Endothelial cell of umbilical vein (primary cell): Measurements from ENCODE around the gene DRC1.

Experiments
- EZH2 ChIP-seq: IDR thresholded peaks from 2 replicates; pipeline ENCODE4 v1.6.1; 2012; ENCODE audit warnings: borderline replicate concordance, low read depth, mild to moderate bottlenecking, moderate library complexity, low read length, inconsistent platforms; ENCODE audit not compliant: severe bottlenecking
- FOS ChIP-seq: IDR thresholded peaks from 2 replicates; pipeline ENCODE4 v1.6.1; 2011; ENCODE audit warnings: mild to moderate bottlenecking, low read length, moderate library complexity, borderline replicate concordance; ENCODE audit not compliant: insufficient read depth
- GATA2 ChIP-seq: IDR thresholded peaks from 2 replicates; pipeline ENCODE4 v1.7.0; 2011; ENCODE audit warnings: low read depth, mild to moderate bottlenecking, moderate library complexity, mixed read lengths, low read length; ENCODE audit not compliant: insufficient read length, insufficient read depth
- JUN ChIP-seq: IDR thresholded peaks from 2 replicates; pipeline ENCODE4 v1.6.1; 2011; ENCODE audit warnings: borderline replicate concordance, low read depth; ENCODE audit not compliant: insufficient read length, insufficient read depth
- MYC ChIP-seq: IDR thresholded peaks from one replicate; pipeline ENCODE4 v1.6.1; 2011; ENCODE audit warnings: mild to moderate bottlenecking, low read depth, low read length
- POLR2A ChIP-seq: IDR thresholded peaks from 2 replicates; pipeline ENCODE4 v1.6.1; 2012; ENCODE audit warnings: low read depth, mild to moderate bottlenecking, control low read depth, low read length
- POLR2AphosphoS5 ChIP-seq: IDR thresholded peaks from 2 replicates; pipeline ENCODE4 v1.6.1; 2012; ENCODE audit warnings: low read depth, mild to moderate bottlenecking, control low read depth, low read length, moderate library complexity; ENCODE audit not compliant: insufficient read depth
- TF ChIP-seq, protein P1 (sequence below), 2 donors: IDR thresholded peaks; 1 replicate in 1 of 2; 2 replicates in 1 of 2; pipeline ENCODE4 v1.5.1; 2011; ENCODE audit warnings: low read length in 2 of 2, mild to moderate bottlenecking in 2 of 2, moderate library complexity in 2 of 2, control low read depth in 1 of 2, inconsistent platforms in 1 of 2, low read depth in 1 of 2; ENCODE audit not compliant: insufficient read depth in 1 of 2; ENCODE audit errors: extremely low read depth in 1 of 2

DNA sequence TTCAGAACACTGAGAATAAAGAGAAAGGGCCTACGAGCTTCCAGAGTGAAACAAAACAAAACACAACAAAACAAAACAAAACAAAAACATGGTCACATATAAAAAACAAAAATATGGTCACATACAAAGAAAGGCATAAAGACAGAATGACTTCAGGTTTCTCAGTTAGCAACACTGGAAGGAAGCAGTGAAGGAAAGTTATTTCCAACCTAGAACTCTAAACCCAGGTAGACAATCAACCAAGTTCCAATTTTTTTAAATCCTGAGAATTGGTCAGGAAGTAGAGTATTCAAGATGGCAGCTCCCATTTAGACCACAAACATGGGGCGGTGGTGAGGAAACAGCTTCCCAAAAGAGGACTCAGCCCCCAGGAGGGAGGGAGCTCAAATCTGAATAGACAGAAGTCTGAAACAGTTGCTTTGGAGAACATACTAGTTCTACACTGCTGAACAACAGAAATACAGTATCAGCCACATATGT is 9.1 kb downstream of the DRC1 start:
- TF ChIP-seq POLR2A, result no peak
- TF ChIP-seq, protein P1, sequence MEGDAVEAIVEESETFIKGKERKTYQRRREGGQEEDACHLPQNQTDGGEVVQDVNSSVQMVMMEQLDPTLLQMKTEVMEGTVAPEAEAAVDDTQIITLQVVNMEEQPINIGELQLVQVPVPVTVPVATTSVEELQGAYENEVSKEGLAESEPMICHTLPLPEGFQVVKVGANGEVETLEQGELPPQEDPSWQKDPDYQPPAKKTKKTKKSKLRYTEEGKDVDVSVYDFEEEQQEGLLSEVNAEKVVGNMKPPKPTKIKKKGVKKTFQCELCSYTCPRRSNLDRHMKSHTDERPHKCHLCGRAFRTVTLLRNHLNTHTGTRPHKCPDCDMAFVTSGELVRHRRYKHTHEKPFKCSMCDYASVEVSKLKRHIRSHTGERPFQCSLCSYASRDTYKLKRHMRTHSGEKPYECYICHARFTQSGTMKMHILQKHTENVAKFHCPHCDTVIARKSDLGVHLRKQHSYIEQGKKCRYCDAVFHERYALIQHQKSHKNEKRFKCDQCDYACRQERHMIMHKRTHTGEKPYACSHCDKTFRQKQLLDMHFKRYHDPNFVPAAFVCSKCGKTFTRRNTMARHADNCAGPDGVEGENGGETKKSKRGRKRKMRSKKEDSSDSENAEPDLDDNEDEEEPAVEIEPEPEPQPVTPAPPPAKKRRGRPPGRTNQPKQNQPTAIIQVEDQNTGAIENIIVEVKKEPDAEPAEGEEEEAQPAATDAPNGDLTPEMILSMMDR (IDR thresholded peaks at IDR 0.05; ENCODE audit: extremely low read depth in 1 of 2, insufficient read depth in 1 of 2, low read depth in 1 of 2, low read length in 2 of 2), result no peak
- no peak for TF ChIP-seq FOS
- TF ChIP-seq EZH2, result no peak
- no peak for TF ChIP-seq POLR2AphosphoS5
- no peak for TF ChIP-seq JUN
- TF ChIP-seq MYC, result no peak
- TF ChIP-seq GATA2, result no peak
